HepG2 (cell line): Measurements from ENCODE around the gene CENPC.

Experiments used
- FOXA3 ChIP-seq: IDR thresholded peaks from 2 replicates; pipeline ENCODE4 v1.6.1; 2016; ENCODE audit warnings: missing genetic modification reagents, missing compliant biosample characterization
- FOXP1 ChIP-seq, 2 experiments: fragments of 450-650 bp in 1 of 2; IDR thresholded peaks; 2 replicates each; pipeline ENCODE4 v1.6.1; 2017 to 2018; ENCODE audit warnings: antibody characterized with exemption in 1 of 2
- HDAC2 ChIP-seq: sonication (generic); formaldehyde crosslinking; IDR thresholded peaks from 2 replicates; pipeline ENCODE4 v1.4.0; 2020; ENCODE audit warnings: missing genetic modification reagents
- JUNB ChIP-seq: sonication (generic); formaldehyde crosslinking; IDR thresholded peaks from 2 replicates; pipeline ENCODE4 v1.8.0; 2022; ENCODE audit warnings: missing genetic modification reagents, mild to moderate bottlenecking, borderline replicate concordance
- NFATC3 ChIP-seq: sonication (generic); formaldehyde crosslinking; IDR thresholded peaks from 2 replicates; pipeline ENCODE4 v1.5.1; 2020; ENCODE audit warnings: mild to moderate bottlenecking, missing genetic modification reagents
- POLR2A ChIP-seq, 2 experiments: IDR thresholded peaks; 2 replicates each; pipeline ENCODE4 v1.6.1; 2011; ENCODE audit warnings: low read depth in 2 of 2, low read length in 2 of 2, mild to moderate bottlenecking in 1 of 2, moderate library complexity in 1 of 2; ENCODE audit not compliant: insufficient read depth in 1 of 2
- POLR2AphosphoS5 ChIP-seq: IDR thresholded peaks from 2 replicates; pipeline ENCODE4 v1.6.1; 2012; ENCODE audit warnings: low read depth, low read length
- ZFP41 ChIP-seq: sonication (generic); formaldehyde crosslinking; IDR thresholded peaks from 2 replicates; pipeline ENCODE4 v1.4.0; 2020; ENCODE audit warnings: mild to moderate bottlenecking, missing genetic modification reagents, borderline replicate concordance
- TF ChIP-seq, protein P1 (sequence below): sonication (generic); formaldehyde crosslinking; IDR thresholded peaks from 2 replicates; pipeline ENCODE4 v1.5.0; 2020; ENCODE audit warnings: mild to moderate bottlenecking, missing genetic modification reagents, moderate library complexity
- TF ChIP-seq, protein P2 (sequence below): IDR thresholded peaks from 2 replicates; pipeline ENCODE4 v1.6.1; 2016; ENCODE audit warnings: mild to moderate bottlenecking, missing biosample characterization, missing genetic modification reagents
- TF ChIP-seq, protein P3 (sequence below): IDR thresholded peaks from 2 replicates; pipeline ENCODE4 v1.6.1; 2016; ENCODE audit warnings: low read depth, missing genetic modification reagents, missing compliant biosample characterization
- TF ChIP-seq, protein P4 (sequence below): sonication (generic); formaldehyde crosslinking; IDR thresholded peaks from 2 replicates; pipeline ENCODE4 v1.4.0; 2020; ENCODE audit warnings: missing genetic modification reagents
- TF ChIP-seq, protein P5 (sequence below): sonication (generic); formaldehyde crosslinking; IDR thresholded peaks from 2 replicates; pipeline ENCODE4 v1.4.0; 2020; ENCODE audit warnings: low read depth, missing genetic modification reagents
- TF ChIP-seq, protein P6 (sequence below): sonication (generic); formaldehyde crosslinking; IDR thresholded peaks from 2 replicates; pipeline ENCODE4 v1.9.0; 2021; ENCODE audit warnings: missing genetic modification reagents, borderline replicate concordance

DNA sequence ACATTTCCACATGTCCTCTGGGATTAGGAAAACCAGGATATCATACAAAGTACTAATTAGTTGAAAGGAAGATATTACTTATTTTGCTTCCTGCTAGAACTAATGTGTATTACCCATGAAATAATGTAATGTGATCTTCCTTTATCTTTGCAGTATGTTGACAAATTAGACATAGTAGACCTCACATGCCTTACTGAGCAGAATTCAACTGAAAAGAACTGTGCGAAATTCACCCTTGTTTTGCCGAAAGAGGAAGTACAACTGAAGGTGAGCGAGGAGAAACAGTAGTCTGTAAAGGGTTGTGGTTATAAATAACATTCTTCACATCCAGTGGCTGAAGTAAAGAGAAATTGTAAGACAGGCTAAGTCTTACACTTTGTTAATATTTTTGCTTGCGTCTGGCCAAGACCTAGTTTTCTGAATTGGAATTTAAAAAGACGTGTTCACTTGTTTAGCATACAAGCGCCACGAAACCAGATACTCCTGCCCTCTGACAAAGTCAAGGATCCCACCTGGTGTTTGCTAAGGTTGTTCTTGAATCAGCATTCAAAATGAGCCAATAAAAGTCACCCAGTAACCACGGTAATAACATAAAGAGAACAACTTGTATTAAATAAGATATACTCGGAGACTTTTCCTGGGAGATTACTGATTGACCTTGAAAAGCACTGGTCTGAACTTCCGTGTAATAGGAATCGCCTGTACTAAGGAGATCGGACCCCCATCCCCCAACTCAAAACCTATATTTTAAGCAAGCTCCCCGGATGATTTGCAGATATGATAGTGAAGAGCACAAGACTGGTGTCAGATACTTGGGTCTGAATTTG is 30.1 kb upstream of the CENPC start:
- TF ChIP-seq POLR2A (IDR thresholded peaks at IDR 0.05; ENCODE audit: insufficient read depth in 1 of 2, low read depth in 2 of 2, low read length in 2 of 2): no peak
- TF ChIP-seq, protein P1, sequence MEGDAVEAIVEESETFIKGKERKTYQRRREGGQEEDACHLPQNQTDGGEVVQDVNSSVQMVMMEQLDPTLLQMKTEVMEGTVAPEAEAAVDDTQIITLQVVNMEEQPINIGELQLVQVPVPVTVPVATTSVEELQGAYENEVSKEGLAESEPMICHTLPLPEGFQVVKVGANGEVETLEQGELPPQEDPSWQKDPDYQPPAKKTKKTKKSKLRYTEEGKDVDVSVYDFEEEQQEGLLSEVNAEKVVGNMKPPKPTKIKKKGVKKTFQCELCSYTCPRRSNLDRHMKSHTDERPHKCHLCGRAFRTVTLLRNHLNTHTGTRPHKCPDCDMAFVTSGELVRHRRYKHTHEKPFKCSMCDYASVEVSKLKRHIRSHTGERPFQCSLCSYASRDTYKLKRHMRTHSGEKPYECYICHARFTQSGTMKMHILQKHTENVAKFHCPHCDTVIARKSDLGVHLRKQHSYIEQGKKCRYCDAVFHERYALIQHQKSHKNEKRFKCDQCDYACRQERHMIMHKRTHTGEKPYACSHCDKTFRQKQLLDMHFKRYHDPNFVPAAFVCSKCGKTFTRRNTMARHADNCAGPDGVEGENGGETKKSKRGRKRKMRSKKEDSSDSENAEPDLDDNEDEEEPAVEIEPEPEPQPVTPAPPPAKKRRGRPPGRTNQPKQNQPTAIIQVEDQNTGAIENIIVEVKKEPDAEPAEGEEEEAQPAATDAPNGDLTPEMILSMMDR: no peak
- TF ChIP-seq, protein P2, sequence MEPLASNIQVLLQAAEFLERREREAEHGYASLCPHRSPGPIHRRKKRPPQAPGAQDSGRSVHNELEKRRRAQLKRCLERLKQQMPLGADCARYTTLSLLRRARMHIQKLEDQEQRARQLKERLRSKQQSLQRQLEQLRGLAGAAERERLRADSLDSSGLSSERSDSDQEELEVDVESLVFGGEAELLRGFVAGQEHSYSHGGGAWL (CRISPR knock-in tag): no peak
- TF ChIP-seq, protein P3, sequence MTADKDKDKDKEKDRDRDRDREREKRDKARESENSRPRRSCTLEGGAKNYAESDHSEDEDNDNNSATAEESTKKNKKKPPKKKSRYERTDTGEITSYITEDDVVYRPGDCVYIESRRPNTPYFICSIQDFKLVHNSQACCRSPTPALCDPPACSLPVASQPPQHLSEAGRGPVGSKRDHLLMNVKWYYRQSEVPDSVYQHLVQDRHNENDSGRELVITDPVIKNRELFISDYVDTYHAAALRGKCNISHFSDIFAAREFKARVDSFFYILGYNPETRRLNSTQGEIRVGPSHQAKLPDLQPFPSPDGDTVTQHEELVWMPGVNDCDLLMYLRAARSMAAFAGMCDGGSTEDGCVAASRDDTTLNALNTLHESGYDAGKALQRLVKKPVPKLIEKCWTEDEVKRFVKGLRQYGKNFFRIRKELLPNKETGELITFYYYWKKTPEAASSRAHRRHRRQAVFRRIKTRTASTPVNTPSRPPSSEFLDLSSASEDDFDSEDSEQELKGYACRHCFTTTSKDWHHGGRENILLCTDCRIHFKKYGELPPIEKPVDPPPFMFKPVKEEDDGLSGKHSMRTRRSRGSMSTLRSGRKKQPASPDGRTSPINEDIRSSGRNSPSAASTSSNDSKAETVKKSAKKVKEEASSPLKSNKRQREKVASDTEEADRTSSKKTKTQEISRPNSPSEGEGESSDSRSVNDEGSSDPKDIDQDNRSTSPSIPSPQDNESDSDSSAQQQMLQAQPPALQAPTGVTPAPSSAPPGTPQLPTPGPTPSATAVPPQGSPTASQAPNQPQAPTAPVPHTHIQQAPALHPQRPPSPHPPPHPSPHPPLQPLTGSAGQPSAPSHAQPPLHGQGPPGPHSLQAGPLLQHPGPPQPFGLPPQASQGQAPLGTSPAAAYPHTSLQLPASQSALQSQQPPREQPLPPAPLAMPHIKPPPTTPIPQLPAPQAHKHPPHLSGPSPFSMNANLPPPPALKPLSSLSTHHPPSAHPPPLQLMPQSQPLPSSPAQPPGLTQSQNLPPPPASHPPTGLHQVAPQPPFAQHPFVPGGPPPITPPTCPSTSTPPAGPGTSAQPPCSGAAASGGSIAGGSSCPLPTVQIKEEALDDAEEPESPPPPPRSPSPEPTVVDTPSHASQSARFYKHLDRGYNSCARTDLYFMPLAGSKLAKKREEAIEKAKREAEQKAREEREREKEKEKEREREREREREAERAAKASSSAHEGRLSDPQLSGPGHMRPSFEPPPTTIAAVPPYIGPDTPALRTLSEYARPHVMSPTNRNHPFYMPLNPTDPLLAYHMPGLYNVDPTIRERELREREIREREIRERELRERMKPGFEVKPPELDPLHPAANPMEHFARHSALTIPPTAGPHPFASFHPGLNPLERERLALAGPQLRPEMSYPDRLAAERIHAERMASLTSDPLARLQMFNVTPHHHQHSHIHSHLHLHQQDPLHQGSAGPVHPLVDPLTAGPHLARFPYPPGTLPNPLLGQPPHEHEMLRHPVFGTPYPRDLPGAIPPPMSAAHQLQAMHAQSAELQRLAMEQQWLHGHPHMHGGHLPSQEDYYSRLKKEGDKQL (CRISPR knock-in tag): no peak
- TF ChIP-seq FOXP1 (IDR thresholded peaks at IDR 0.05): no peak
- no peak for TF ChIP-seq FOXP1 (CRISPR knock-in tag; IDR thresholded peaks at IDR 0.05)
- TF ChIP-seq ZFP41 (CRISPR knock-in tag): no peak
- TF ChIP-seq, protein P4, sequence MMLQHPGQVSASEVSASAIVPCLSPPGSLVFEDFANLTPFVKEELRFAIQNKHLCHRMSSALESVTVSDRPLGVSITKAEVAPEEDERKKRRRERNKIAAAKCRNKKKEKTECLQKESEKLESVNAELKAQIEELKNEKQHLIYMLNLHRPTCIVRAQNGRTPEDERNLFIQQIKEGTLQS (CRISPR knock-in tag): no peak
- TF ChIP-seq, protein P5, sequence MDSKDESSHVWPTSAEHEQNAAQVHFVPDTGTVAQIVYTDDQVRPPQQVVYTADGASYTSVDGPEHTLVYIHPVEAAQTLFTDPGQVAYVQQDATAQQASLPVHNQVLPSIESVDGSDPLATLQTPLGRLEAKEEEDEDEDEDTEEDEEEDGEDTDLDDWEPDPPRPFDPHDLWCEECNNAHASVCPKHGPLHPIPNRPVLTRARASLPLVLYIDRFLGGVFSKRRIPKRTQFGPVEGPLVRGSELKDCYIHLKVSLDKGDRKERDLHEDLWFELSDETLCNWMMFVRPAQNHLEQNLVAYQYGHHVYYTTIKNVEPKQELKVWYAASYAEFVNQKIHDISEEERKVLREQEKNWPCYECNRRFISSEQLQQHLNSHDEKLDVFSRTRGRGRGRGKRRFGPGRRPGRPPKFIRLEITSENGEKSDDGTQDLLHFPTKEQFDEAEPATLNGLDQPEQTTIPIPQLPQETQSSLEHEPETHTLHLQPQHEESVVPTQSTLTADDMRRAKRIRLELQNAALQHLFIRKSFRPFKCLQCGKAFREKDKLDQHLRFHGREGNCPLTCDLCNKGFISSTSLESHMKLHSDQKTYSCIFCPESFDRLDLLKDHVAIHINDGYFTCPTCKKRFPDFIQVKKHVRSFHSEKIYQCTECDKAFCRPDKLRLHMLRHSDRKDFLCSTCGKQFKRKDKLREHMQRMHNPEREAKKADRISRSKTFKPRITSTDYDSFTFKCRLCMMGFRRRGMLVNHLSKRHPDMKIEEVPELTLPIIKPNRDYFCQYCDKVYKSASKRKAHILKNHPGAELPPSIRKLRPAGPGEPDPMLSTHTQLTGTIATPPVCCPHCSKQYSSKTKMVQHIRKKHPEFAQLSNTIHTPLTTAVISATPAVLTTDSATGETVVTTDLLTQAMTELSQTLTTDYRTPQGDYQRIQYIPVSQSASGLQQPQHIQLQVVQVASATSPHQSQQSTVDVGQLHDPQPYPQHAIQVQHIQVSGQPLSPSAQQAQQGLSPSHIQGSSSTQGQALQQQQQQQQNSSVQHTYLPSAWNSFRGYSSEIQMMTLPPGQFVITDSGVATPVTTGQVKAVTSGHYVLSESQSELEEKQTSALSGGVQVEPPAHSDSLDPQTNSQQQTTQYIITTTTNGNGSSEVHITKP (CRISPR knock-in tag): no peak
- TF ChIP-seq HDAC2: no peak
- TF ChIP-seq FOXA3: no peak
- TF ChIP-seq, protein P6, sequence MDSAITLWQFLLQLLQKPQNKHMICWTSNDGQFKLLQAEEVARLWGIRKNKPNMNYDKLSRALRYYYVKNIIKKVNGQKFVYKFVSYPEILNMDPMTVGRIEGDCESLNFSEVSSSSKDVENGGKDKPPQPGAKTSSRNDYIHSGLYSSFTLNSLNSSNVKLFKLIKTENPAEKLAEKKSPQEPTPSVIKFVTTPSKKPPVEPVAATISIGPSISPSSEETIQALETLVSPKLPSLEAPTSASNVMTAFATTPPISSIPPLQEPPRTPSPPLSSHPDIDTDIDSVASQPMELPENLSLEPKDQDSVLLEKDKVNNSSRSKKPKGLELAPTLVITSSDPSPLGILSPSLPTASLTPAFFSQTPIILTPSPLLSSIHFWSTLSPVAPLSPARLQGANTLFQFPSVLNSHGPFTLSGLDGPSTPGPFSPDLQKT (CRISPR knock-in tag): no peak
- no peak for TF ChIP-seq NFATC3 (CRISPR knock-in tag)
- TF ChIP-seq POLR2AphosphoS5: no peak
- no peak for TF ChIP-seq JUNB (CRISPR knock-in tag)
